A549 (cell line): Measurements from ENCODE around the gene ARHGAP20. TPM values are rescaled to one million over a fixed set of nuclear protein-coding genes. Genes with fewer than 3 reads are reported as not detected.
A peak's percentile ranks its signal among the peaks of the same experiment; 100 is the strongest.

ENCODE experiments used
- ATAC-seq, 2 experiments: fragments of 200-7000 bp in 1 of 2; fragments of >200 bp in 1 of 2; cut with Nextera tagmentation in 1 of 2; cut with Tn5 transposase in 1 of 2; 3 replicates each; pipeline versions ENCODE4 v1.8.0 to v1.9.1; 2018 to 2020; ENCODE audit warnings: mild to moderate bottlenecking in 1 of 2, moderate library complexity in 1 of 2
- CTCF ChIA-PET: fragments of 300-600 bp; sonication (Branson Sonifier 250); formaldehyde crosslinking; extraction: SDS; loops from one replicate; lab custom pipeline; 2021; ENCODE audit warnings: antibody characterized with exemption, inconsistent platforms; lab: Yijun Ruan, JAX
- POLR2A ChIA-PET: fragments of 350-600 bp; formaldehyde crosslinking; extraction: SDS; loops from one replicate; lab custom pipeline; 2021; ENCODE audit warnings: antibody characterized with exemption, inconsistent platforms; lab: Yijun Ruan, JAX
- DNase-seq, 2 experiments: peaks; one replicate each; pipeline versions ENCODE4 v3.0.0 to v3.0.0-alpha.2; 2011 to 2016; ENCODE audit warnings: low read depth in 1 of 2, low spot score in 1 of 2
- FAIRE-seq: peaks from 2 replicates; lab custom pipeline; 2011; peaks lifted over from hg19 to GRCh38; lab: Jason Lieb, UNC
- H3K27ac ChIP-seq, 2 experiments: fragments of >200 bp; sonication (Bioruptor Twin); formaldehyde crosslinking; 3 replicates each; pipeline ENCODE4 v1.5.1; 2016 to 2017
- H3K4me1 ChIP-seq: fragments of >200 bp; sonication (Bioruptor Twin); formaldehyde crosslinking; 3 replicates; pipeline ENCODE4 v1.6.1; 2016
- H3K4me2 ChIP-seq: fragments of >200 bp; sonication (Bioruptor Twin); formaldehyde crosslinking; 3 replicates; pipeline ENCODE4 v1.6.1; 2016
- H3K4me3 ChIP-seq: fragments of >200 bp; sonication (Bioruptor Twin); formaldehyde crosslinking; 3 replicates; pipeline ENCODE4 v1.5.1; 2016
- H3K9me3 ChIP-seq: fragments of >200 bp; sonication (Bioruptor Twin); formaldehyde crosslinking; 3 replicates; pipeline ENCODE4 v1.6.1; 2016
- BHLHE40 ChIP-seq: IDR thresholded peaks from 2 replicates; pipeline ENCODE4 v1.6.1; 2012; ENCODE audit warnings: low read depth, low read length, inconsistent platforms
- EP300 ChIP-seq, 2 experiments: fragments of >200 bp; sonication (Bioruptor Twin); formaldehyde crosslinking; IDR thresholded peaks; 2 replicates in 1 of 2; 3 replicates in 1 of 2; pipeline ENCODE4 v1.6.1; 2016 to 2017
- ESRRA ChIP-seq: fragments of 150-350 bp; IDR thresholded peaks from 2 replicates; pipeline ENCODE4 v1.6.1; 2014; ENCODE audit warnings: mild to moderate bottlenecking, low read length, borderline replicate concordance
- FOXS1 ChIP-seq: fragments of 250-450 bp; sonication (Bioruptor Pico); IDR thresholded peaks from 2 replicates; pipeline ENCODE4 v1.5.0; 2020; ENCODE audit warnings: mild to moderate bottlenecking, moderate library complexity
- HEYL ChIP-seq: fragments of 250-450 bp; sonication (Bioruptor Pico); IDR thresholded peaks from 2 replicates; pipeline ENCODE4 v1.8.0; 2021; ENCODE audit warnings: mild to moderate bottlenecking, moderate library complexity
- HOXB13 ChIP-seq: fragments of 250-450 bp; sonication (Bioruptor Pico); IDR thresholded peaks from 2 replicates; pipeline ENCODE4 v1.5.0; 2020; ENCODE audit warnings: low read depth, mild to moderate bottlenecking, moderate library complexity
- HOXB5 ChIP-seq: fragments of 250-450 bp; sonication (Bioruptor Pico); IDR thresholded peaks from 2 replicates; pipeline ENCODE4 v1.5.0; 2020; ENCODE audit warnings: mild to moderate bottlenecking, moderate library complexity
- MAX ChIP-seq: IDR thresholded peaks from 2 replicates; pipeline ENCODE4 v1.6.1; 2012
- NR3C1 ChIP-seq: fragments of >200 bp; sonication (Bioruptor Twin); formaldehyde crosslinking; IDR thresholded peaks from 3 replicates; pipeline ENCODE4 v1.6.1; 2017
- RAD21 ChIP-seq, 2 experiments: fragments of >200 bp in 1 of 2; sonication (Bioruptor Twin) in 1 of 2; formaldehyde crosslinking in 1 of 2; IDR thresholded peaks in 1 of 2; conservative IDR thresholded peaks in 1 of 2; 2 replicates in 1 of 2; 3 replicates in 1 of 2; pipeline ENCODE4 v1.6.1; 2012 to 2018; ENCODE audit warnings: inconsistent platforms in 1 of 2
- REST ChIP-seq: fragments of 200-600 bp; sonication (generic); IDR thresholded peaks from 2 replicates; pipeline ENCODE4 v1.6.1; 2016; ENCODE audit warnings: antibody characterized with exemption, mild to moderate bottlenecking, moderate library complexity
- SMC3 ChIP-seq: fragments of >200 bp; sonication (Bioruptor Twin); formaldehyde crosslinking; IDR thresholded peaks from 3 replicates; pipeline ENCODE4 v1.6.1; 2018; ENCODE audit warnings: inconsistent platforms
- ZC3H11A ChIP-seq: fragments of 450-650 bp; IDR thresholded peaks from 2 replicates; pipeline ENCODE4 v1.6.1; 2014; ENCODE audit warnings: antibody characterized with exemption, mild to moderate bottlenecking
- ZFP36 ChIP-seq: fragments of 450-650 bp; IDR thresholded peaks from 2 replicates; pipeline ENCODE4 v1.6.1; 2014; ENCODE audit warnings: borderline replicate concordance; ENCODE audit not compliant: partially characterized antibody
- WGBS: methylation state at CpG from one replicate; pipeline ENCODE4 v1.1.6; 2017; ENCODE audit errors: missing lambda C conversion rate; 5-methylcytosine and 5-hydroxymethylcytosine counted together
- polyA plus RNA-seq, 4 experiments: library from polyadenylated mRNA; depleted of rRNA in 3 of 4; stranded (reverse); fragments of >200 nt; fragmentation: RNase III in 1 of 4; extraction: RNeasy Plus Mini Kit Qiagen cat#74134 plus additional on column Dnase treatment in 1 of 4; gene quantifications; 2 replicates in 3 of 4; 3 replicates in 1 of 4; pipeline ENCODE4 v1.2.3, GENCODE V29; 2011 to 2017
- TF ChIP-seq, protein P1 (sequence below): fragments of 250-450 bp; sonication (Bioruptor Pico); IDR thresholded peaks from 2 replicates; pipeline ENCODE4 v1.5.0; 2020; ENCODE audit warnings: low read depth, mild to moderate bottlenecking, moderate library complexity
- TF ChIP-seq, protein P2 (sequence below): fragments of >200 bp; sonication (Bioruptor Twin); formaldehyde crosslinking; IDR thresholded peaks from 2 replicates; pipeline ENCODE4 v1.6.1; 2016
- TF ChIP-seq, protein P3 (sequence below): fragments of >200 bp; sonication (Bioruptor Twin); formaldehyde crosslinking; IDR thresholded peaks from 3 replicates; pipeline ENCODE4 v1.5.1; 2016
- TF ChIP-seq, protein P4 (sequence below): fragments of 450-650 bp; IDR thresholded peaks from 2 replicates; pipeline ENCODE4 v1.6.1; 2014; ENCODE audit warnings: antibody characterized with exemption

ARHGAP20 gene
- polyA plus RNA-seq, 2 of the 4 experiments (the other 2 are of a cell fraction), result 0.01 TPM; not detected in 1

DNA sequence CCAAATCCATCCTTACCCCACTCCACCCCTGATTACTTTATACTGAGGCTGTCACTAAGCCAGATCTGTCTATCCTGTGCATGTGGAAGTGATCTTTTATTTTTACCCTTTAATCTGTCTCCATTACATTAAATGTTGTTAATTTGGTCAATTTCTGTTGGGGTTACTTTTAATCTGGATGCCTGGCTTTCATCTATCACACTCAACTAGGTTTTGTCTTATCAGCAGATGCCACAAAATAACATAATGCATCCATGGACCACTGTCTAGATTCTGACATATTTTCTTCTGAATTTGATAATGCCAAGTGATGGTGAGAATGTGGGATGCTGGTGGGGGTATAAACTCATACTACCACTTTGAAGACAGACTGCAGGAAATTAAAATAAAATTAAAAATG, 174.1 kb downstream of the ARHGAP20 start:
- Histone ChIP-seq H3K4me2 (no peak overlapping the region), H3K4me3 (no peak overlapping the region)
- DNase-seq, result no peak
- POLR2A ChIA-PET, result interaction anchor here (0.7 kb wide), 1 partner anchor 154 kb away, joined by 6 read pairs; no protein-coding TSS in a partner anchor
- no peak for TF ChIP-seq REST
- TF ChIP-seq, all 56 proteins: peak for 0
- FAIRE-seq (no peak), ATAC-seq (no peak)
- Histone ChIP-seq H3K27ac (no peak overlapping the region), H3K4me1 (no peaks in the 10 kb centered on the region), H3K9me3 (no peaks in the 10 kb centered on the region)
- CTCF ChIA-PET, result no interaction called here

GRCh38 chr11:110530900-110531741, 181.1 kb downstream of the ARHGAP20 start:
- DNase-seq (no peak), ATAC-seq (no peak), FAIRE-seq (no peak)
- 0 out of 3 replicates have a peak, but pooled peaks cover 2% of the 10 kb centered on the region for H3K9me3 ChIP-seq
- CTCF ChIA-PET, result no interaction called here
- WGBS, result 12% methylated on average over 6 of the region's 6 CpGs
- no peak overlapping the region for H3K4me2 ChIP-seq
- TF ChIP-seq, protein P1, sequence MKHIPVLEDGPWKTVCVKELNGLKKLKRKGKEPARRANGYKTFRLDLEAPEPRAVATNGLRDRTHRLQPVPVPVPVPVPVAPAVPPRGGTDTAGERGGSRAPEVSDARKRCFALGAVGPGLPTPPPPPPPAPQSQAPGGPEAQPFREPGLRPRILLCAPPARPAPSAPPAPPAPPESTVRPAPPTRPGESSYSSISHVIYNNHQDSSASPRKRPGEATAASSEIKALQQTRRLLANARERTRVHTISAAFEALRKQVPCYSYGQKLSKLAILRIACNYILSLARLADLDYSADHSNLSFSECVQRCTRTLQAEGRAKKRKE (CRISPR knock-in tag), result no peak
- TF ChIP-seq ESRRA (no peak), ZC3H11A (no peak)
- H3K4me3 ChIP-seq, result no peak overlapping the region
- POLR2A ChIA-PET, result no interaction called here
- H3K27ac ChIP-seq, result no peak overlapping the region
- H3K4me1 ChIP-seq, result no peaks in the 10 kb centered on the region

GRCh38 chr11:110529043-110529442, 183.2 kb downstream of the ARHGAP20 start:
- FAIRE-seq, result no peak
- CTCF ChIA-PET, result no interaction called here
- peak in 1 of 2 experiments; percentile 56; a peak in 2 of 6 replicates for ATAC-seq
- 0 out of 3 replicates have a peak, but pooled peaks cover 2% of the 10 kb centered on the region for H3K9me3 ChIP-seq
- DNase-seq, result peak in 1 of 2 experiments; percentile 14
- H3K4me2 ChIP-seq, result no peak overlapping the region
- H3K4me1 ChIP-seq, result no peaks in the 10 kb centered on the region
- TF ChIP-seq, protein P2, sequence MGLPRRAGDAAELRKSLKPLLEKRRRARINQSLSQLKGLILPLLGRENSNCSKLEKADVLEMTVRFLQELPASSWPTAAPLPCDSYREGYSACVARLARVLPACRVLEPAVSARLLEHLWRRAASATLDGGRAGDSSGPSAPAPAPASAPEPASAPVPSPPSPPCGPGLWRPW, result no peak
- TF ChIP-seq HEYL (CRISPR knock-in tag) (no peak), HOXB13 (no peak), RAD21 (conservative IDR thresholded peaks at IDR 0.05 in 1 of 2, IDR thresholded peaks at IDR 0.05 in 1 of 2) (peak in 1 of 2 experiments; percentile 17; a peak in 1 of 5 replicates)
- TF ChIP-seq, protein P3, sequence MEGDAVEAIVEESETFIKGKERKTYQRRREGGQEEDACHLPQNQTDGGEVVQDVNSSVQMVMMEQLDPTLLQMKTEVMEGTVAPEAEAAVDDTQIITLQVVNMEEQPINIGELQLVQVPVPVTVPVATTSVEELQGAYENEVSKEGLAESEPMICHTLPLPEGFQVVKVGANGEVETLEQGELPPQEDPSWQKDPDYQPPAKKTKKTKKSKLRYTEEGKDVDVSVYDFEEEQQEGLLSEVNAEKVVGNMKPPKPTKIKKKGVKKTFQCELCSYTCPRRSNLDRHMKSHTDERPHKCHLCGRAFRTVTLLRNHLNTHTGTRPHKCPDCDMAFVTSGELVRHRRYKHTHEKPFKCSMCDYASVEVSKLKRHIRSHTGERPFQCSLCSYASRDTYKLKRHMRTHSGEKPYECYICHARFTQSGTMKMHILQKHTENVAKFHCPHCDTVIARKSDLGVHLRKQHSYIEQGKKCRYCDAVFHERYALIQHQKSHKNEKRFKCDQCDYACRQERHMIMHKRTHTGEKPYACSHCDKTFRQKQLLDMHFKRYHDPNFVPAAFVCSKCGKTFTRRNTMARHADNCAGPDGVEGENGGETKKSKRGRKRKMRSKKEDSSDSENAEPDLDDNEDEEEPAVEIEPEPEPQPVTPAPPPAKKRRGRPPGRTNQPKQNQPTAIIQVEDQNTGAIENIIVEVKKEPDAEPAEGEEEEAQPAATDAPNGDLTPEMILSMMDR, result peak; percentile 12; the same call in 1 of the 3 replicates
- TF ChIP-seq, all 56 proteins: peak for 2
- POLR2A ChIA-PET, result no interaction called here
- Histone ChIP-seq H3K4me3 (no peak overlapping the region), H3K27ac (no peak overlapping the region)

DNA sequence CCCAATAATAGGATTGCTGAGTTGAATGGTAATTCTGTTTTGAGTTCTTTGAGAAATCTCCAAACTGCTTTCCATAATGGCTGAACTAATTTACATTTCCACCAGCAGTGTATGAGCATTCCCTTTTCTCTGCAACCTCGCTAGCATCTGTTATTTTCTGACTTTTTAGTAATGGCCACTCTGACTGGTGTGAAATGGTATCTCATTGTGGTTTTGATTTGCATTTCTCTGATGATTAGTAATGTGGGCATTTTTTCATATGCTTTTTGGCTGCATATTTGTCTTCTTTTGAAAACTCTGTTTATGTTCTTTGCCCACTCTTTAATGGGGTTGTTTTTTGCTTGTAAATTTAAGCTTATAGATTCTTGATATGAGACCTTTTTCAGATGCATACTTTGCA, 185.1 kb downstream of the ARHGAP20 start:
- FAIRE-seq (no peak), DNase-seq (no peak), ATAC-seq (no peak)
- H3K4me2 ChIP-seq, result no peak overlapping the region
- CTCF ChIA-PET, result no interaction called here
- WGBS, result 12% methylated on average over 1 of the region's 1 CpG
- no peak overlapping the region for H3K27ac ChIP-seq
- 0 out of 3 replicates have a peak, but pooled peaks cover 2% of the 10 kb centered on the region for H3K9me3 ChIP-seq
- POLR2A ChIA-PET, result no interaction called here
- TF ChIP-seq SMC3 (no peak), NR3C1 (no peak), ZFP36 (no peak), EP300 (IDR thresholded peaks at IDR 0.05) (no peak), FOXS1 (CRISPR knock-in tag) (no peak), BHLHE40 (no peak), HOXB5 (no peak), MAX (no peak), RAD21 (conservative IDR thresholded peaks at IDR 0.05 in 1 of 2, IDR thresholded peaks at IDR 0.05 in 1 of 2) (no peak)
- TF ChIP-seq, protein P1 (CRISPR knock-in tag), result no peak
- TF ChIP-seq, protein P4, sequence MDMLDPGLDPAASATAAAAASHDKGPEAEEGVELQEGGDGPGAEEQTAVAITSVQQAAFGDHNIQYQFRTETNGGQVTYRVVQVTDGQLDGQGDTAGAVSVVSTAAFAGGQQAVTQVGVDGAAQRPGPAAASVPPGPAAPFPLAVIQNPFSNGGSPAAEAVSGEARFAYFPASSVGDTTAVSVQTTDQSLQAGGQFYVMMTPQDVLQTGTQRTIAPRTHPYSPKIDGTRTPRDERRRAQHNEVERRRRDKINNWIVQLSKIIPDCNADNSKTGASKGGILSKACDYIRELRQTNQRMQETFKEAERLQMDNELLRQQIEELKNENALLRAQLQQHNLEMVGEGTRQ, result no peak
- no peak overlapping the region for H3K4me3 ChIP-seq
- no peaks in the 10 kb centered on the region for H3K4me1 ChIP-seq
